COLO829 (cell line): ENCODE measurements around the gene RBM11.
"Not testable (repeated sequence)": the region's sequence is repeated elsewhere in the genome, so short reads cannot be mapped to it uniquely, and the experiment has no call there.

Experiments
- DNase-seq: peaks from one replicate; pipeline ENCODE4 v3.0.0; 2012; ENCODE audit warnings: low spot score

RBM11 gene

GRCh38 chr21:14215971-14216641 is at the start of gene RBM11:
Gene RBM11 (plus strand): TSS chr21:14216157. CDS start chr21:14216187, 30 bp downstream.
- DNase-seq, result peak; percentile 9

- DNase-seq, result not testable (repeated sequence)
These were observed 49.3 kb upstream of the RBM11 start for GRCh38 chr21:14166463-14167223.

GRCh38 chr21:14206222-14206621 is 9.7 kb upstream of the RBM11 start:
- DNase-seq, result no peak

- DNase-seq, result no peak
These were observed 5.2 kb upstream of the RBM11 start, which contains the start of gene LIPI for GRCh38 chr21:14210738-14211137. Gene LIPI (minus strand): TSS chr21:14210955. CDS start chr21:14210845, 110 bp downstream.

- no peak for DNase-seq
These were observed 2.8 kb upstream of the RBM11 start for GRCh38 chr21:14213164-14213563.

- no peak for DNase-seq
These were observed 7.4 kb downstream of the RBM11 start for GRCh38 chr21:14223365-14223764.

GRCh38 chr21:14229399-14229798 is 13.4 kb downstream of the RBM11 start:
- no peak for DNase-seq

GRCh38 chr21:14235101-14235500 is 19.1 kb downstream of the RBM11 start:
- no peak for DNase-seq

GRCh38 chr21:14236180-14236579 is 20.2 kb downstream of the RBM11 start:
- DNase-seq, result no peak

GRCh38 chr21:14239281-14239680 is 23.3 kb downstream of the RBM11 start:
- no peak for DNase-seq

- DNase-seq, result no peak
These were observed 25.3 kb downstream of the RBM11 start for GRCh38 chr21:14241297-14241696.

- peak; percentile 22 for DNase-seq
These were observed 27.5 kb downstream of the RBM11 start for GRCh38 chr21:14243461-14243860.

- peak; percentile 10 for DNase-seq
These were observed 27.9 kb downstream of the RBM11 start for GRCh38 chr21:14243874-14244273.

GRCh38 chr21:14244911-14245310 is 29.0 kb downstream of the RBM11 start:
- no peak for DNase-seq

- no peak for DNase-seq
These were observed 29.8 kb downstream of the RBM11 start for GRCh38 chr21:14245711-14246110.

GRCh38 chr21:14251336-14251735 is 35.4 kb downstream of the RBM11 start:
- DNase-seq, result no peak

GRCh38 chr21:14259747-14260146 is 43.8 kb downstream of the RBM11 start:
- DNase-seq, result peak; percentile 47

GRCh38 chr21:14260174-14260764 is 44.3 kb downstream of the RBM11 start:
- no peak for DNase-seq

GRCh38 chr21:14262039-14262438 is 46.1 kb downstream of the RBM11 start:
- DNase-seq, result no peak

- DNase-seq, result no peak
These were observed 47.9 kb downstream of the RBM11 start for GRCh38 chr21:14263879-14264278.

- no peak for DNase-seq
These were observed 49.1 kb downstream of the RBM11 start for GRCh38 chr21:14265023-14265422.

GRCh38 chr21:14267076-14267475 is 51.1 kb downstream of the RBM11 start:
- DNase-seq, result no peak

- DNase-seq, result no peak
These were observed 54.7 kb downstream of the RBM11 start for GRCh38 chr21:14270631-14271030.
